Activated T-cell treated with anti-CD3 and anti-CD28 coated beads, Interleukin-2, amount 50 U/mL, for 24 hours (primary cell): ENCODE data around the gene FHIP2A.
A peak's percentile ranks its signal among the peaks of the same experiment; 100 is the strongest.
"Not testable (repeated sequence)": the region's sequence is repeated elsewhere in the genome, so short reads cannot be mapped to it uniquely, and the experiment has no call there.

Source experiments
- DNase-seq: peaks from one replicate; pipeline ENCODE4 v3.0.0-alpha.2; 2020
- H3K27ac Mint-ChIP-seq: 2 replicates; pipeline ENCODE4 v1.8.0; 2020; ENCODE audit warnings: mild to moderate bottlenecking, mixed read lengths
- H3K27me3 Mint-ChIP-seq: 2 replicates; pipeline ENCODE4 v1.8.0; 2020; ENCODE audit warnings: mixed read lengths
- H3K36me3 Mint-ChIP-seq: 2 replicates; pipeline ENCODE4 v1.8.0; 2020; ENCODE audit warnings: low read depth, mixed read lengths
- H3K4me1 Mint-ChIP-seq: 2 replicates; pipeline ENCODE4 v1.8.0; 2020; ENCODE audit warnings: low read depth, mixed read lengths
- H3K4me3 Mint-ChIP-seq: 2 replicates; pipeline ENCODE4 v1.8.0; 2020; ENCODE audit warnings: mild to moderate bottlenecking, moderate library complexity, mixed read lengths
- H3K9me3 Mint-ChIP-seq: 2 replicates; pipeline ENCODE4 v1.8.0; 2020; ENCODE audit warnings: mixed read lengths

The FHIP2A gene

DNA sequence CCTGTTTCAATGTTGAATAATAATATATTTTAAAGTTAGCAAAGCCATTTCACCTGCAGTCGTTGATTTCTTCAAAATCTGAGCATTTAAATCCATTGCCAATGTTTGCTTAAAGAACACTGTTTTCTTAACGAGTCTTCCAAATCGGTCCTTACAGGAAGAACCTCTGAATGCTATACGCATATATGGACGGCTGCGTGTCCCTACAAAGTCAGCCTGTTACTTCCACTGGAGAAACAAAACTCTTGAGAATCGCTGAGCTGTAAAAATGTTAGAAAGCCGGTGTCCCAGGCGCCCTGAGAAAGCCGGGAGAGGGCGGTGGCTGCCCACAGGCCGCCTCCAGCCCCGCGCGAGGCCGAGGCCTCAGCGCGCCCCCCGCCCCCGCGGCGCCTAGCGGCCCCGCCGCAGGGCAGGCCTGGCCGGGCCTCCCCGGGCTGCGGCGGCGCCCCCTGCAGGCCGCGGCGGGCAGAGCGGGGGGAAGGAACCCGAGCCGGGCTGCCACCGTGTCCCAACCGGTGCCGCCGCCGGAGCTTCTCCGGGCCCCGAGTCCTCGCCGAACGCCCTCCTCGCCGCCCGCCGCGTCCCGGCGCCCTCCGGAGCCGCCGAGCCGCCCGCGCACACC, at the start of gene FHIP2A:
FHIP2A (plus strand) TSS at position 488 of the 622 bp plus-strand sequence. CDS start 299 bp downstream, outside the sequence.
- peak; percentile 92 for DNase-seq
- Mint-ChIP-seq H3K9me3 (no peaks in the 10 kb centered on the region), H3K27me3 (no peaks in the 10 kb centered on the region), H3K4me3 (peak within 1 kb of the TSS; percentile 93), H3K4me1 (peaks cover 43% of the 10 kb centered on the region), H3K36me3 (peaks cover 24% of the 10 kb centered on the region), H3K27ac (peak within 1 kb of the TSS; percentile 96)

DNA sequence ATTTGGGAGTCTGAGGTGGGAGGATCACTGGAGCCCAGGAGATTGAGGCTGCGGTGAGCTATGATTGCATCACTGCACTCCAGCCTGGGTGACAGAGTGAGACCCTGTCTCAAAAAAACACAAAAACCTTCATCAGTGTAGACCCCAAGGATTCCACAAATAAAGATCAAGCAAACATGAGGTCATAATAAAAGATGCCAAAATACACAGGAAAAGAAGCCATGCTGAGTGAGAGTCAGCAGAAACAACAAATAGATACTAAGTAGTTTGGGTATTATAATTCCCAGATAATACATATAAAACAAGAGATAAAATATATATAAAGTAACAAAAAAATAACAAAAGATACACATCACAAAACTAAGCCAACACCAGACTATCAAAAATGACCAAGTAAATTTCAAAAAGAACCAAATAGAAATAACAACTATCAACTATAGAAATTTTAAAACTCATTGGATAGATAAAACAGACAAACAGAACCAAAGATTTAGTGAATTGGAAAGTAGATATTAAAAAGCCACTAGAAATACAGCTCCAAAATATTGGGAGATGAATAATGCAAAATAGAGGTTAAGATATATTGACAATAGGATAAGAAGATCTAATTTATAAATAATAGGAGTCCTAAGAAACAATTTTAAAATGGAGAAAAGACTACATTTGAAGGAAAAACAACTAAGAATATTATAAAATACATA, 48.9 kb upstream of the FHIP2A start:
- no peak for DNase-seq
- Mint-ChIP-seq H3K9me3 (no peaks in the 10 kb centered on the region), H3K4me3 (no peak overlapping the region), H3K27me3 (peaks cover 29% of the 10 kb centered on the region), H3K36me3 (no peaks in the 10 kb centered on the region), H3K27ac (no peak overlapping the region), H3K4me1 (peaks cover 3% of the 10 kb centered on the region)

- H3K9me3 Mint-ChIP-seq: no peaks in the 10 kb centered on the region
- H3K27ac Mint-ChIP-seq: no peak overlapping the region
- no peak overlapping the region for H3K4me3 Mint-ChIP-seq
- H3K27me3 Mint-ChIP-seq: peaks cover 29% of the 10 kb centered on the region
- H3K4me1 Mint-ChIP-seq: peaks cover 3% of the 10 kb centered on the region
- no peaks in the 10 kb centered on the region for H3K36me3 Mint-ChIP-seq
- DNase-seq: no peak
Observed at GRCh38 chr10:114773197-114773532, 48.4 kb upstream of the FHIP2A start.

DNA sequence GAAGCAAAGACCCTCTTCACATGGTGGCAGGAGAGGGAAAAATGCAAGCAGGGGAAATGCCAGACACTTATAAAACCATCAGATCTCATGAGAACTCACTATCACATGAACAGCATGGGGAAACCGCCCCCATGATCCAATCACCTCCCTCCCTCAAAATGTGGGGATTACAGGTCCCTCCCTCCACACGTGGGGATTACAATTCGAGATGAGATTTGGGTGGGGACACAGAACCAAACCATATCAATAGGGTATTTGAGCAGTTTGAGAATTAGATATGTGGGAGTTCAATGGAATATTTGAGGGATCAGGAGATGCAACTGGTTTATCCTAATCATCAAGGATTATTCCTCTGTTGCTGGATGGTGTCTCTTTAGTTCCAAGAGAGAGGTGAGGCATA, 46.5 kb upstream of the FHIP2A start:
- not testable (repeated sequence) for H3K9me3 Mint-ChIP-seq, H3K4me1 Mint-ChIP-seq, H3K36me3 Mint-ChIP-seq, H3K27ac Mint-ChIP-seq, DNase-seq, H3K4me3 Mint-ChIP-seq
- H3K27me3 Mint-ChIP-seq: peaks cover 22% of the 10 kb centered on the region

GRCh38 chr10:114777415-114777814, 44.2 kb upstream of the FHIP2A start:
- H3K27me3 Mint-ChIP-seq: peaks cover 15% of the 10 kb centered on the region

GRCh38 chr10:114779803-114780576, 41.6 kb upstream of the FHIP2A start:
- no peak overlapping the region for H3K4me3 Mint-ChIP-seq
- no peak overlapping the region for H3K27ac Mint-ChIP-seq
- H3K27me3 Mint-ChIP-seq: peaks cover 17% of the 10 kb centered on the region
- DNase-seq: no peak
- no peaks in the 10 kb centered on the region for H3K9me3 Mint-ChIP-seq
- H3K36me3 Mint-ChIP-seq: no peaks in the 10 kb centered on the region
- peaks cover 2% of the 10 kb centered on the region for H3K4me1 Mint-ChIP-seq

More at GRCh38 chr10:114777415-114777814, 44.2 kb upstream of the FHIP2A start:
- Mint-ChIP-seq H3K4me3 (no peak overlapping the region), H3K9me3 (no peaks in the 10 kb centered on the region), H3K27ac (no peak overlapping the region), H3K36me3 (no peaks in the 10 kb centered on the region), H3K4me1 (peaks cover 2% of the 10 kb centered on the region)
- DNase-seq: no peak

DNA sequence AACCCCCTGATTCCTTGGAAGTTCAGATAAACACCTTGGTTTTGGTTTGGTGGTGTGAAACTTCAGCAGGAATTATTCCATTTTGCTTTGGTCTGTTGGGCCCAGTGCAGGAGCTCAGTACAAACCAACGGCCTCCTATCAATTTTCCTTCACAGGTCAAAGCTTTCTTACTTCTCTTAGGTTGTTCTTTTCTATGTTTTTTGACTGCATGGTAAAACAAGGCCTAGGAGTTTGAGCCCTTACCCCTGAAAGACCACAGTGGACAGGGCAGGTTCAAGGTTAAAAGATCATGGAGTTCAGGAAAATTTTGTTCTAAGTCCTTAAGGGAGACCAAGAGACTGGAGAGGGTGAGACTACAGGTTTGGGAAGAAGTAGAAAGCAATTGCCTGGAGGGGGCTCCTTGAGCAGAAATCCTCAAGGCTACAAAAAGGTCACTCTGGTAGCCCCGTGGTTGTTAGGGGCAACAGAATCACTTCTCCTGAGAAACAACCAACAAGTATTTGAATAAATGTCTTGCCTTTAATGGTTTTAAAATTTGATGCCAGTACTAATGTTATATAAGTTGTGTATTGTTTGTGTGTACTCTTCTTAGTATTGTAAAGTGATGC, 40.9 kb upstream of the FHIP2A start:
- no peak overlapping the region for H3K27ac Mint-ChIP-seq
- H3K9me3 Mint-ChIP-seq: no peaks in the 10 kb centered on the region
- peaks cover 2% of the 10 kb centered on the region for H3K4me1 Mint-ChIP-seq
- H3K4me3 Mint-ChIP-seq: no peak overlapping the region
- DNase-seq: no peak
- peaks cover 17% of the 10 kb centered on the region for H3K27me3 Mint-ChIP-seq
- H3K36me3 Mint-ChIP-seq: no peaks in the 10 kb centered on the region

DNA sequence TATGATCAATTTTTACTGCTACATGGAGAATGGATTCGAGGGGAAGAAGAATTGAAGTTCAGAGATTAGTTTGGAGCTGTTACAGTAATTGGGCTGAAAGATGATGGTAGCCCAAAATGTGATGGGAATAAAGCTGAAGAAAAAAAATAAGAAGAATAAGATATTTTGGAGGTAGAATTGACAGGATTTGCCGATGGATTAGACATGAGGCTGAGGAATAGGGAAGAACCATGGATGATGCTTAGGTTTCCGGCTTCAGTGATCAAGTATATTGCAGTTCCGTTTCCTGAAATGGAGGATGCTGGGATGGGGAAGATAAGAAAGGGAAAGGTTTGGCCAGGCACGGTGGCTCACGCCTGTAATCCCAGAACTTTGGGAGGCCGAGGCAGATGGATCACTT, 38.9 kb upstream of the FHIP2A start:
- Mint-ChIP-seq H3K4me3 (no peak overlapping the region), H3K27me3 (peaks cover 17% of the 10 kb centered on the region), H3K4me1 (peaks cover 2% of the 10 kb centered on the region), H3K36me3 (no peaks in the 10 kb centered on the region), H3K27ac (no peak overlapping the region), H3K9me3 (no peaks in the 10 kb centered on the region)
- no peak for DNase-seq

GRCh38 chr10:114783686-114784085, 37.9 kb upstream of the FHIP2A start:
- no peak for DNase-seq
- Mint-ChIP-seq H3K27ac (no peak overlapping the region), H3K4me3 (no peak overlapping the region), H3K4me1 (peaks cover 2% of the 10 kb centered on the region), H3K9me3 (no peaks in the 10 kb centered on the region), H3K36me3 (no peaks in the 10 kb centered on the region), H3K27me3 (peaks cover 12% of the 10 kb centered on the region)

DNA sequence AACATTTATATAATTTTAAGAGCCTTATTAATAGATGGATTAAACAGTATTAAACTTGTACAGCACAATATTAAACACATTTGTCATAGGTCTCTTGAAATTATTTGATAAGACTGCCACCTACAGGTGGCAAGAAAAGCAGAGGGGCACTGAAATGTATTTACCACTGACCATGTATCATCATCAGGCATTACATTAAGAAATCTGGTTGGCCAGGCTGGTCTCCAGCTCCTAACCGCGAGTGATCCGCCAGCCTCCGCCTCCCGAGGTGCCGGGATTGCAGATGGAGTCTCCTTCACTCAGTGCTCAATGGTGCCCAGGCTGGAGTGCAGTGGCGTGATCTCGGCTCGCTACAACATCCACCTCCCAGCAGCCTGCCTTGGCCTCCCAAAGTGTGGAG, 35.1 kb upstream of the FHIP2A start:
- H3K36me3 Mint-ChIP-seq, H3K9me3 Mint-ChIP-seq, H3K4me1 Mint-ChIP-seq, H3K4me3 Mint-ChIP-seq, H3K27ac Mint-ChIP-seq, H3K27me3 Mint-ChIP-seq: not testable (repeated sequence)
- DNase-seq: peak; percentile 34

DNA sequence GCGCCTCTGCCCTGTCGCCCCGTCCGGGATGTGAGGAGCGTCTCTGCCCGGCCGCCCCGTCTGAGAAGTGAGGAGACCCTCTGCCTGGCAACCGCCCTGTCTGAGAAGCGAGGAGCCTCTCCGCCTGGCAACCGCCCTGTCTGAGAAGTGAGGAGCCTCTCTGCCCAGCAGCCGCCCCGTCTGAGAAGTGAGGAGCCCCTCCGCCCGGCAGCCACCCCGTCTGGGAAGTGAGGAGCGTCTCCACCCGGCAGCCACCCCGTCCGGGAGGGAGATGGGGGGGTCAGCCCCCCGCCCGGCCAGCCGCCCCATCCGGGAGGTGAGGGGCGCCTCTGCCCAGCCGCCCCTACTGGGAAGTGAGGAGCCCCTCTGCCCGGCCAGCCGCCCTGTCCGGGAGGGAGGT, 34.4 kb upstream of the FHIP2A start:
- H3K27me3 Mint-ChIP-seq, H3K4me1 Mint-ChIP-seq, DNase-seq, H3K36me3 Mint-ChIP-seq, H3K27ac Mint-ChIP-seq, H3K4me3 Mint-ChIP-seq, H3K9me3 Mint-ChIP-seq: not testable (repeated sequence)

DNA sequence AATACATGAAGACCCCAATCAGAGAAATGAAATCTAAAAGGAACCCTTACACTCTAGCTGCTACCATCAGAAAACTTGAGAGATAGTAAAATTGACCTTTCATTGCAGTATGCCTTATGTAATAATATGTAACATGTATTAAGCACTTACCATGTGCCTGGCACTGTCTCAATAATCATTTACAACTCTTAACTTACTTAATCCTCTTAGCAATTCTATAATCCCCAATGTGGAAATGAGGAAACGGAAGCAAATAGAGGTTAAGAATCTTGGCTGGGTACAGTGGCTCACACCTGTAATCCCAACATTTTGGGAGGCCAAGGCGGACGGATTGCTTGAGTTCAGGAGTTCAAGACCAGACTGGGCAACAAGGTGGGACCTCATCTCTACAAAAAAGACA, 29.8 kb upstream of the FHIP2A start:
- H3K27me3 Mint-ChIP-seq: no peaks in the 10 kb centered on the region
- H3K9me3 Mint-ChIP-seq: no peaks in the 10 kb centered on the region
- no peak overlapping the region for H3K4me3 Mint-ChIP-seq
- no peaks in the 10 kb centered on the region for H3K36me3 Mint-ChIP-seq
- H3K4me1 Mint-ChIP-seq: no peaks in the 10 kb centered on the region
- H3K27ac Mint-ChIP-seq: no peak overlapping the region
- no peak for DNase-seq

- DNase-seq: no peak
- Mint-ChIP-seq H3K27ac (no peak overlapping the region), H3K9me3 (no peaks in the 10 kb centered on the region), H3K4me1 (no peaks in the 10 kb centered on the region), H3K27me3 (no peaks in the 10 kb centered on the region), H3K4me3 (no peak overlapping the region), H3K36me3 (no peaks in the 10 kb centered on the region)
Observed at GRCh38 chr10:114795039-114795438, 26.5 kb upstream of the FHIP2A start.

- Mint-ChIP-seq H3K36me3 (no peaks in the 10 kb centered on the region), H3K4me3 (no peak overlapping the region), H3K9me3 (no peaks in the 10 kb centered on the region), H3K27ac (no peak overlapping the region), H3K27me3 (no peaks in the 10 kb centered on the region), H3K4me1 (peaks cover 16% of the 10 kb centered on the region)
- DNase-seq: no peak
Observed at GRCh38 chr10:114800361-114800760, 21.2 kb upstream of the FHIP2A start.

GRCh38 chr10:114801411-114801813, 20.2 kb upstream of the FHIP2A start:
- DNase-seq: no peak
- Mint-ChIP-seq H3K9me3 (no peaks in the 10 kb centered on the region), H3K27ac (peak overlapping the region; percentile 51), H3K36me3 (no peaks in the 10 kb centered on the region), H3K4me3 (no peak overlapping the region), H3K27me3 (no peaks in the 10 kb centered on the region), H3K4me1 (peaks cover 16% of the 10 kb centered on the region)
